NB4 (cell line): ENCODE measurements around the gene TPM2.

ENCODE experiments used
- CTCF ChIP-seq: IDR thresholded peaks from one replicate; pipeline ENCODE4 v1.5.1; 2012; ENCODE audit warnings: low read depth, low read length
- MYC ChIP-seq: IDR thresholded peaks from 2 replicates; pipeline ENCODE4 v1.6.1; 2011; ENCODE audit warnings: low read depth, low read length
- POLR2A ChIP-seq: IDR thresholded peaks from 2 replicates; pipeline ENCODE4 v1.6.1; 2011; ENCODE audit warnings: mild to moderate bottlenecking; ENCODE audit not compliant: insufficient read length; ENCODE audit errors: extremely low read depth

- TF ChIP-seq CTCF (no peak), POLR2A (no peak), MYC (no peak)
Measured at GRCh38 chr9:35725362-35725761, 35.6 kb upstream of the TPM2 start.
